BJ (cell line): ENCODE data around the gene DENND1C. TPM values are rescaled to one million over a fixed set of nuclear protein-coding genes. Genes with fewer than 3 reads are reported as not detected.

ENCODE experiments used
- CTCF ChIA-PET: fragments of 350-600 bp; formaldehyde crosslinking; extraction: SDS; loops from one replicate; lab custom pipeline; 2021; ENCODE audit warnings: antibody characterized with exemption, inconsistent platforms; lab: Yijun Ruan, JAX
- POLR2A ChIA-PET: fragments of 300-600 bp; sonication (Branson Sonifier 250); formaldehyde crosslinking; extraction: SDS; loops from one replicate; lab custom pipeline; 2021; ENCODE audit warnings: antibody characterized with exemption; lab: Charles Lee
- DNase-seq: peaks from one replicate; pipeline ENCODE4 v3.0.0-alpha.2; 2011; ENCODE audit warnings: low read depth
- H3K27me3 ChIP-seq: 2 replicates; pipeline ENCODE4 v1.6.0; 2011; ENCODE audit warnings: low read length; ENCODE audit not compliant: control insufficient read depth, insufficient read depth
- H3K36me3 ChIP-seq: 2 replicates; pipeline ENCODE4 v1.5.1; 2011; ENCODE audit warnings: low read length; ENCODE audit not compliant: control insufficient read depth, insufficient read depth
- H3K4me3 ChIP-seq: 2 replicates; pipeline ENCODE4 v1.5.1; 2011; ENCODE audit warnings: low read depth, mild to moderate bottlenecking, control low read depth, low read length
- polyA plus RNA-seq: library from polyadenylated mRNA; depleted of rRNA; stranded (reverse); fragments of >200 nt; gene quantifications from 2 replicates; pipeline ENCODE4 v1.2.3, GENCODE V29; 2011
- TF ChIP-seq, protein P1 (sequence below): IDR thresholded peaks from 2 replicates; pipeline ENCODE4 v1.5.1; 2011; ENCODE audit warnings: low read depth, mild to moderate bottlenecking, control low read depth, inconsistent platforms, low read length, moderate library complexity; ENCODE audit not compliant: insufficient read depth

Gene DENND1C
- polyA plus RNA-seq, 1 experiment: 0.07 TPM

DNA sequence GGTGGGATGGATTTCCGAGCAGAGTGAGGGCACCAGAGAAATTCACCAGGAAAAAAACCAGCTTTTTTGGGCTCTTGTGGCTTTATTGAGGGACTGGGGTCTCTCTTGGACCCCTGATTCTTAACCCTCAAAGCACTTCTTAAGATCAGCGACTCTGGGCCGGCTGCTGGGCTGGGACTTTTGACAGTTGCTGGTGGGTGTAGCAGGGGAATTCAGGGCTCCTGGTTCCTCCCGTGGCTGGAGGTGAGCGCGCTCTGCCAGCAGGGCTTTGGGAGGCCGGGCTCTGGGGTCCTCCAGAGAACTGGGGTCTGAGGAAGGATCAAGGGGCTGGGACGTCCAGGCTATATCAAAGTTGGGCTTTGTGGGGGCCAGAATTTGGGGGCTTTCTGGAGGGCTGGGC, 14.2 kb downstream of the DENND1C start:
- ChIA-PET POLR2A (no interaction called here), CTCF (no interaction called here)
- TF ChIP-seq, protein P1, sequence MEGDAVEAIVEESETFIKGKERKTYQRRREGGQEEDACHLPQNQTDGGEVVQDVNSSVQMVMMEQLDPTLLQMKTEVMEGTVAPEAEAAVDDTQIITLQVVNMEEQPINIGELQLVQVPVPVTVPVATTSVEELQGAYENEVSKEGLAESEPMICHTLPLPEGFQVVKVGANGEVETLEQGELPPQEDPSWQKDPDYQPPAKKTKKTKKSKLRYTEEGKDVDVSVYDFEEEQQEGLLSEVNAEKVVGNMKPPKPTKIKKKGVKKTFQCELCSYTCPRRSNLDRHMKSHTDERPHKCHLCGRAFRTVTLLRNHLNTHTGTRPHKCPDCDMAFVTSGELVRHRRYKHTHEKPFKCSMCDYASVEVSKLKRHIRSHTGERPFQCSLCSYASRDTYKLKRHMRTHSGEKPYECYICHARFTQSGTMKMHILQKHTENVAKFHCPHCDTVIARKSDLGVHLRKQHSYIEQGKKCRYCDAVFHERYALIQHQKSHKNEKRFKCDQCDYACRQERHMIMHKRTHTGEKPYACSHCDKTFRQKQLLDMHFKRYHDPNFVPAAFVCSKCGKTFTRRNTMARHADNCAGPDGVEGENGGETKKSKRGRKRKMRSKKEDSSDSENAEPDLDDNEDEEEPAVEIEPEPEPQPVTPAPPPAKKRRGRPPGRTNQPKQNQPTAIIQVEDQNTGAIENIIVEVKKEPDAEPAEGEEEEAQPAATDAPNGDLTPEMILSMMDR: no peak
- Histone ChIP-seq H3K36me3 (no peaks in the 10 kb centered on the region), H3K27me3 (peaks cover 8% of the 10 kb centered on the region), H3K4me3 (no peak overlapping the region)
- no peak for DNase-seq

DNA sequence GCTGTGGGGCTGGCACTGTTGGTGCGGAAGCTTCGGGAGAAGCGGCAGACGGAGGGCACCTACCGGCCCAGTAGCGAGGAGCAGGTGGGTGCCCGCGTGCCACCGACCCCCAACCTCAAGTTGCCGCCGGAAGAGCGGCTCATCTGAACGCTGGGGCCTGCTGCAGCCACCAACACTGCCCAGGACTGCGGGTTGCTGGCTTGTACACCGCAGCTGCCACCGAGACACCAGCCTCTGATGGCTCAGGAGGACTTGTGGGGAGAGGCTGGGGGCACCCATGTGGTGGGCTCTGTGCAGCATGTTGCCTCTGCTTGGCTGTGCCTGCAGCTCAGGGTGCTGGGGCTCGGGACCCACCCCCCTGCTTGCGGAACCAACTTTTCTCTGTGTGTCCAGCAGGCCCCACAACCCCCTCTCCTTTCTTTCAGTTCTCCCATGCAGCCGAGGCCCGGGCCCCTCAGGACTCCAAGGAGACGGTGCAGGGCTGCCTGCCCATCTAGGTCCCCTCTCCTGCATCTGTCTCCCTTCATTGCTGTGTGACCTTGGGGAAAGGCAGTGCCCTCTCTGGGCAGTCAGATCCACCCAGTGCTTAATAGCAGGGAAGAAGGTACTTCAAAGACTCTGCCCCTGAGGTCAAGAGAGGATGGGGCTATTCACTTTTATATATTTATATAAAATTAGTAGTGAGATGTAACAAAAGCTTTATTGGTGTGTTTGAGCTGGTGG, 14.9 kb downstream of the DENND1C start:
- Histone ChIP-seq H3K27me3 (peaks cover 8% of the 10 kb centered on the region), H3K36me3 (no peaks in the 10 kb centered on the region), H3K4me3 (no peak overlapping the region)
- TF ChIP-seq, protein P1: no peak
- CTCF ChIA-PET: interaction anchor here (0.7 kb wide), 1 partner anchor 97 kb away, joined by 4 read pairs; no protein-coding TSS in a partner anchor
- no peak for DNase-seq
- POLR2A ChIA-PET: no interaction called here

DNA sequence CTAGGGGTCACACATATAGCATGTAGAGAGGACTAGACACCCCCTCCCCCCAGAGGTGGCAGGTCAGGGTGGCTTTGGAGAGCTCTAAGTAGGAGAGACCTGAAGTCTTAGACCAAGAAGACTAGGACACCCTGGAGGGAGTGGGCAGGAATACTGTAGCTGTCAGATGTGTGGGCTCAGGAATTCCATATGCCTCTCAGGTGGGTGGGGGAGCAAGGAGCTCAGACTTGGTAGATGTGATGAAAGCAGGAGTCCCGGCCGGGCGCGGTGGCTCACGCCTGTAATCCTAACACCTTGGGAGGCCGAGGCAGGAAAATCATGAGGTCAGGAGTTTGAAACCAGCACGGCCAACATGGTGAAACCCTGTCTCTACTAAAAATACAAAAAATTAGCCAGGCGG, 15.9 kb downstream of the DENND1C start:
- no peak for DNase-seq
- no peak overlapping the region for H3K4me3 ChIP-seq
- H3K36me3 ChIP-seq: no peaks in the 10 kb centered on the region
- TF ChIP-seq, protein P1: no peak
- H3K27me3 ChIP-seq: peaks cover 8% of the 10 kb centered on the region
- ChIA-PET POLR2A (no interaction called here), CTCF (no interaction called here)

DNA sequence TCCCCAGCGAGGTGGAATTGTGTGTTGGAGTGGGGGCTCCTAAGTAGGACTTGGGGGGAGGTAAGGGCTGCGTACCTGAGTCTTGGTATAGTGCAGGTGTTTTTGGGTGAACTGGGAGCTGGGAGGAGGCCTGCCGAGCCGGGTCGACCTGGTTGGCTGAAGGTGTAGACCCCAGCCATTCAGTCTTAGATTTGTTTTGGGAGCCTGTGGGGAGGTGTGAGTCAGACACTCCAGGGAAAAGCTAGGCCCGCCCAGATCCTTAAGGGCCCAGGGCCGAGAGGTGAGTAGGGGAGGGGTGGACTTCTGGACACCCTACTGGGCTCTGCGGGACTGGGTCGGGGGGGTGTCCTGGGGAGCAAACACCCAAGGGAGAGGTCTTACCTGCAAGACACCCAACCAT, 16.6 kb downstream of the DENND1C start:
- Histone ChIP-seq H3K36me3 (no peaks in the 10 kb centered on the region), H3K27me3 (peaks cover 8% of the 10 kb centered on the region), H3K4me3 (no peak overlapping the region)
- no peak for DNase-seq
- CTCF ChIA-PET: no interaction called here
- POLR2A ChIA-PET: no interaction called here
- TF ChIP-seq, protein P1: no peak

DNA sequence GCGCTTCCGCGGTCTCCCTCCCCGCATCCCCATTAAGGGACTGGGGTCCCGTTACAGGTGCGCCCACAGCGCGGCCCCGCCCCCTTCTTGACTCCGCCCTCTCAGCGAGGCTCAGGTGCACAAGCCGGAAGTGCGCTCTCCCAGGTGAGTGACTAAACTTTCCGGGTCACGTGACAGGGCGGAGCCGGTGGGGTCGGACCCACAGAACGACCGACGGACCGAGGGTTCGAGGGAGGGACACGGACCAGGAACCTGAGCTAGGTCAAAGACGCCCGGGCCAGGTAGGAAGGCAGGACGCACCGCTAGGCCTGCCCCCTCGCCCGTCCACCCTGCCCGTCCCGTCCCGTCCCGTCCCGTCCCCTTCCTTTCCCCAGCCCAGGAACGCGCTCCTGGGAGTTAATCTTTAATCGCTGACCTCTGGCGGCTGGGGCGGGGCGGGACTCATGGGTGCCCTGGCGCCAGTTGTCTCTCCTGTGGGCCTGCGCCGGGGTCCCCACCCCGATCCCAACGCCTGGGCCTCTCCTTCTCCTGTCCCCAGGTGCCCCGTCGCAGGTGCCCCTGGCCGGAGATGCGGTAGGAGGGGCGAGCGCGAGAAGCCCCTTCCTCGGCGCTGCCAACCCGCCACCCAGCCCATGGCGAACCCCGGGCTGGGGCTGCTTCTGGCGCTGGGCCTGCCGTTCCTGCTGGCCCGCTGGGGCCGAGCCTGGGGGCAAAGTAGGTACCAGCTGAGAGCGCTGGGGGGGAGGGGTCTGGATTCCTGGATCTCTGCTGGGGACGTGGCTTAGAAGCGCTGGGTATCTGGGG, 17.3 kb downstream of the DENND1C start, which contains the start of gene CRB3:
Gene CRB3, plus strand, starts transcription at position 202 of the 804 bp plus-strand sequence. Its CDS starts 431 bp downstream, at position 633.
- TF ChIP-seq, protein P1: no peak
- POLR2A ChIA-PET: no interaction called here
- no peak within 1 kb of the TSS for H3K4me3 ChIP-seq
- no peaks in the 10 kb centered on the region for H3K36me3 ChIP-seq
- peaks cover 8% of the 10 kb centered on the region for H3K27me3 ChIP-seq
- CTCF ChIA-PET: no interaction called here
- no peak for DNase-seq
